ENCODE measurements around the gene FBXW2.

The FBXW2 gene

DNA sequence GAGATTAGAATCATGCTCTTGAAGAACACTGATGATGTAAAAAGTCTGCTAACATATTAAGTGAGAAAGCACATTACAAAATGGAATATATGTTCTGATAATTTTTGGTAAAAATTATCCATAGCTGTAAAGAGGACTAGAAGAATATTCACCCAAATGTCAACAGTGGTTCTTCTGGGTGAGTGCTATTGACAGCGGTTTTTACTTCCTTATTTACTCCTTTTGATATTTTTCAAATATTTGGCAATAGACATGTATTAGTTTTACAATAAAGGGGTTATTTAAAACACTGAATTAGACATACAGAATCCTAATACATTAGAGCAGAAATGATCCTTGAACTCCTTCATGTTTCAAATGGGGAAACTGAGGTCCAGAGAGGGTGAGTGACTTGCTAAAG lies 52.0 kb downstream of the FBXW2 start:
- no peak for DNase-seq

DNA sequence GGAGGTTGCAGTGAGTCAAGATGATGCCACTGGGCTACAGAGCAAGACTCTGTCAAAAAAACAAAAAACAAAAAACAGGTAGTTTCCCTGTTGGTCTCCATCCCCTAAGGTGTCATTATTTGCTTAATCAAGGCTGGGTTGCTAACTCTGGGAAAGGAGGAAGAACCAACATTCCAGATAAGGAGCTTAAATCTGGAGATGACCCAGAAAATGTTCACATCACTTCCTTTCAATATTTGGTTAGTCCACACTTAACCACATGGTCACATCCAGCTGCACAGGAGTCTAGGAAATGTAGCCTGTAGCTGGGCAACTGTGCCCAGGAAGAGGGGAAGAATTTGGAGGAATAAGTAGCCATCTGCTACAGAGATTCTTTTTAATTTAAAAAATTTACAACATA lies 53.1 kb downstream of the FBXW2 start:
- no peak for DNase-seq

DNA sequence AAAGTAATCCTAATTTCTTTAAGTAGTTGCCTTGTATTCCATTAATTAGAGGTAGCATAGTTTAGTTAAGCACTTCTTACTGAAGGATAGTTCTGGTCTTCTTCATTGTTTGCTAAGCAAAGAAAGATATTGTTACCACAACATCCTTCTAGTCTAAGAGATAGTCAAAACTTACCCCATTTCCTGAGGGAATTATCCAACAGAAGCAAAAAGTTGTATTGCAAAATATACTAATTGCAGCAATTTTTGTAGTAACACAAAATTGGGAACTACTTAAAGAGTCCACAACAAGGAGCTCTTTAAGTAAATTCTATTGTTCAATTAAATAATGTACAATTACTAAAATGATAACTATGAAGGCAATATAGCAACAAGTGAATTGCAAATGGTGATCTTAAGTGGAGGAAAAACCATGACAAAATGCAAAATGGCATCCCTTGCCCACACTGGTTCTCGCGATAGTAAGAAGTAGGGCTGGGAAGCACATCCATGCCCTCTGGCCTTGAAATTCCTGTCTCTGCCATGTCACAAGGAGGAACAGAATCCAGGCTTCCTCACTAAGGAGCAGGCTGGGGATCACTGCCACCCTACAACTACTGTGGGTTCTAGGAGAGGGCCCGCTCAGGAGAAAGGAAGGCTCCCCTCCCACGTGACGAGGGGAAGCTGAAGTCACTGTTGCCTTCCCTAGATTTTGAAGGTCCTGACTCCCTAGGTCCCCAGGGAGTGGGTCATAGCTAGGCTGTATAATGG lies 55.6 kb downstream of the FBXW2 start:
- no peak for DNase-seq

DNA sequence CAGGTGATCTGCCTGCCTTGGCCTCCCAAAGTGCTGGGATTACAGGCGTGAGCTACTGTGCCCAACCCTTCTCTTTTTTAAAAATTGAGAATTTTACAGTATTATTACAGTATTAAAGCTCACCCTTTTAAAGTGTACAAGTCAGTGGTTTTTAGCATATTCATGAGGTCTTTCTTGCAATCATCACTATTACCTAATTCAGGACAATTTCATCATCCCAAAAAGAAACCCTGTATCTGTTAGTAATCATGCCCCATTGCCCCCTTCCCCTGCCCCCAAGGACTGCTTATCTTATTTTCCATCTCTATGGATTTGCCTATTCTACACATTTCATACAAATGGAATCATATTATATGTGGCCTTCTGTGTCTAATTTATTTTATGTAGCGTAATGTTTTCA lies 56.3 kb downstream of the FBXW2 start:
- DNase-seq: no peak

DNA sequence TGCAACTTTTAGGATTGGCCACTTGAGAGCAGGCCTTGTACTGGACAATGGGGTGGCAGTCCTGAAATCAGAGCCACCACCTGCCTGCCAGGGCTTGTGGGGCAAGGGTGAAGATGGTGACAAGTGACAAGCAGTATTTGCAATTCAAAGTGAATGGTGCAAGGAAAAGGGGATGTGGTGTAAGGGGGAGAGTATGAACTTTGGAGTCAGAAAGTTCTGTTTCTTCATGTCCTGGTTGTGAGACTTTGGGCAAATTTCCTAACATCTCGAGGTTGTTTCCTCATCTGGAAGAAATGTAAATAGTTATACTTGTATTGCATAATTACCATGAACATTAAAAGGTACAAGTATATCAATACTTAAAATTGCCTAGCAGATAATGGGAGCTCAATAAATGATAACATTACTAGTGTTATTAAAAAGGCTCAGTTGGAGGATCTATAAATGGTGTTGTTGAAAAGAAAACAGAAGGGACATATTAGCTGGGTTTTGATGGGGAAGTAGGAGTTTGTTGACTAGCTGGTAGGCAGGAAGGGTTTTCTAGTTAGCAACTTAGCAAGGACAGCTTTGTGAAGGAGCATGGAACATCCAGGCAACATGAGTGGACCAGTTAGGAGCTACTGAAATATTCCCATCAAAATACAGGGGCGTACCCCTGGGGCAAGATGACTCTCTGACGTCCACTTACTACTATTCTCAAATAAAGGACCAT lies 57.6 kb downstream of the FBXW2 start:
- DNase-seq: no peak

DNA sequence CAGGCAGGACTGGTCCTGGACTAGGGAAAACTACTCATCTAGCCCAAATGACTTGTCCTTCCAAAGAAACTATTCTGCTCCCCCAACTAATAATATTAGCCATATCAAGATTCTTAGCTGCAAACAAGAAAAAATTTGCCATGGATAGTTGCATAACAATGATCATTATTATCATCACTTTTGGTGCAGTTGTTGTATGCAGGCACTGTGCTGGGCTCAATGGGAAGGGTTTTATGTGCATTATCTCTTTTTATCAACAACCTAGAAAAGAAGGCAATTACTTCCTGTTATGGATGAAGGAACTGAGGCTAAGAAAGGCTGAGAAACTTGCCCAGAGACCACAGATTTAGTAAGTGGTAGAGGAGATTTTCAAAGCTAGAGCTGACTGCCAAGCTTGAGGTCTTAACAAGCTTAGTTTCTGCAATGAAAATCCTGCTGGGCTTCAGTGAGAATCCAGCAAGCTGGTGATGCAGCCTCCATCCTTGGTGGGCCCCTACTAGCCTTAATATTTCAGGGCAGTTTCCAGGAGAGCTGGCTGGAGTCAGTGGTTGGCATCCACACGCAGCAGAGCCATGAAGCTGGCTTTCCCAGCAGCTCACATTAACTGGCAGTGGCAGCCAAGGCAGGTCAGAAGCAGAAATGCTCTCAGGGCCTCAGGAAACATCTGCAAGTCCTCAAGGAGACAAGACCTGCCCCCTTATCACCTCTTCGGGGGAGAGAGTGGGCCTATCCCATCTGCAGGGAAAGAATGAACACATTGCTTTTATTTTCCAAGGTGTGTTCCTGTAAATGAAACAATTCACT lies 58.4 kb downstream of the FBXW2 start:
- no peak for DNase-seq

DNA sequence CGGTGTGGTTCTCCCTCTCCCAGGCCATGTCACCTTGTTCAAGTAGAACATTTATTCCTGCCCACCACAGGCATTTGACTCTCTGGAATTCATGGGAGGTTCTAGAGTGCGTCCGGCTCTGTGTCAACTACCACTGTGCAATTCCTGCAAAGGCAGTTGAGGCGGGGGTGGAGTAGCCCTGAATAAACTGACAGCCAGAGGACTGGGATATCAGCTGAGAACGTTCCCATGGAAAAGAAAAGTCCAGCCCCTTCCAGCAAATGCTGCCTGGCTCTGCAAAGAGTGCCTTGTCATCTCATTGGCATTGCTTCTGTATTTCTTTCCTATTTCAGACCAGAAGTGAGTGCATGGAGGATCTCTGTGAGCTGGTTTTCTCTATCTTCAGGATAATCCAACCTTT lies 60.0 kb downstream of the FBXW2 start:
- no peak for DNase-seq

DNA sequence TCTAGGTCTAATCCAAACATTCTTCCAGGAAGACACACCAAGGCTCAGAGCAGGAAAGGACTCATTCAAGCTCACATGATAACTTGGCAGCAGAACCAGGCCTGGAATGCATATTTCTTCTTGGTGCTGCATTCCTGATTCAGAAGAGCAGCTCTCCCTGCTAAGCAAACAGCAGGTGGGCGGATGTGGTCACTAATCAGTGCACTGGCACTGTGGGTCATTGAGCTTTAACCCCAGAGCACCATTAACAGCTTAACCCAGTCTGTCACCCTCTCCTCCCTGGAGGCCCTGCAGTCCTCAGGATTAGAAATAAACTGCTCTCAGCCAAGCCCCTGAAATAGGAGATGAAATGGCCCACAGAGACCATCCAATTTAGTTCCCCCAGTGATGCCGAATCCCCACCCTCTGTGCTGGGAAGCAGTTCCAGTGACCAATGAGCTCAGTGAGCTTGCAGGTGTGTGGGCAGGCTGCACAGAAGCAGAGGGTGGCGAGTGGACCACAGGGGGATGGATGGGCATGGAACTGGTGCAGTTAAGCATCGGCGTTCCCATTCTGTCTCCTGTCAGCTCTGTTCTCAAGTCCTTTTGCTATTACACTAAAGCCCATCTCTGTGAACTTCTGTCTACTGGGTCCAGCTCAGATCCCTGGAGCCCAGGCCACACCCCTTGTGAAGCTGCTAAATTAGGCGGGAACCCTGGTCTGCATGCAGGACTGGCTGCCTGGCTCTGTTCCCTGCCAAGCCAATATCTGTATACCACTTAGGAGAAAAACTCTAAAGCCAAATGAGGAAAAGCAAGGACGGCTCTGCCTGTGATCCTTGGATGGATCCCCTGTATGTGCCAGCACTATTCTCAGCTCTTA lies 62.3 kb downstream of the FBXW2 start:
- no peak for DNase-seq

DNA sequence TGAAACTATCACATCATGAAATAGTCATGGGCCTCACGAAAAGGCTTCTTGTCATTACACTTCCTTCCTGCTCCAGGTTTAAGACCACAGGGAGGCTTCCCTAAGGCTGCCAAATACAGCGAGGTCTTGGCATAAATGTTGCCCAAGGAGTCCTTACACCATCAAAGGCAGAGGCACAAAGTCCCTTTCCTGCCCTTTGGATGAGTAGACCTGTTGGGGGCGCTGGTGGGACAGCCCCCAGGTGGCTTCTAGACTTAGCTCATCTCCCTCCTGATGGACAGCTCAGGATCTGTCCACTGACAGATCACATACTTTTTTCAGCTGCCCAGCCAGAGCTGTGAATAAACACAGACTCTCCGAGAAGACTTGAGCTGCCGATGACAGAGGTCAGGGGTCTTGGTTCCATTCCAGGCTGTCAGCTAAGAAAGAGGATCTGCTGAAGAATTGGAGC lies 63.4 kb downstream of the FBXW2 start:
- DNase-seq: no peak

DNA sequence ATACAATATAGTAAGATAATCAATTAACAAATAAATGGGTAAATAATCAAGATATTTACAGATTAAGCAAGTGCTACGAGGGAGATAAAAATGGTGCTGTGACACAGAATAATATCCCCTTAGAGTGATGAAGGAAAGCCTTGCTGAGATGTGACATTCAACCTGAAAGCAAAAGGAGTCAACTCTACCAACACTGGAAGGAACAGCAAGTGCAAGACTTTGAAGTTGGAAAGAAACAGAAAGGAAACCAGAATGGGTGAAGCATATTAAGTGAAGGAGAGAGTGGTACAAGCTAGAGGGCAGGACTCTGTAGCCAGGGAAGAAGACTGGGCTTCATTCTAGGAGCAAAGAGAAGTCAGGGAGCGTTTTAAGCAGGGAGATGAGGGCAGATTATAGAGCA lies 66.7 kb downstream of the FBXW2 start:
- no peak for DNase-seq

DNA sequence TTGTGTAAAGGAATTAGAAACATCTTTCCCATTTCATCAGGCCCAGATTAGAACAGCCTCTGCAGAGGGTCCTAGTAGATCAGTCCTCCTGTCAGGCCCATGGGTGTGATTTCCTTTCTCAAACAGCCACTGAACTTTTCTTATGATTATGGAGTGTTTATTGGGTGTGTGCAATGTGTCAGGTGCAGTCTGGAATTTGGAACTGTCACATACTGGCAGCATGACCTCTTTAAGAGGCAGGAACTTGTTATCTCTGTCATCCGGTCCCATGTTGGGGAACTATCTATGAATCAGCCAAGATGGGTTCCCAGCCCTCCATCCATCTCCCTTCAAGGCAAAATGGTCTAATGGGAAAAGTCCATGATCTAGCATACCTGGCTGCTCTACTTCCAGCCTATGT lies 67.3 kb downstream of the FBXW2 start:
- DNase-seq: no peak

DNA sequence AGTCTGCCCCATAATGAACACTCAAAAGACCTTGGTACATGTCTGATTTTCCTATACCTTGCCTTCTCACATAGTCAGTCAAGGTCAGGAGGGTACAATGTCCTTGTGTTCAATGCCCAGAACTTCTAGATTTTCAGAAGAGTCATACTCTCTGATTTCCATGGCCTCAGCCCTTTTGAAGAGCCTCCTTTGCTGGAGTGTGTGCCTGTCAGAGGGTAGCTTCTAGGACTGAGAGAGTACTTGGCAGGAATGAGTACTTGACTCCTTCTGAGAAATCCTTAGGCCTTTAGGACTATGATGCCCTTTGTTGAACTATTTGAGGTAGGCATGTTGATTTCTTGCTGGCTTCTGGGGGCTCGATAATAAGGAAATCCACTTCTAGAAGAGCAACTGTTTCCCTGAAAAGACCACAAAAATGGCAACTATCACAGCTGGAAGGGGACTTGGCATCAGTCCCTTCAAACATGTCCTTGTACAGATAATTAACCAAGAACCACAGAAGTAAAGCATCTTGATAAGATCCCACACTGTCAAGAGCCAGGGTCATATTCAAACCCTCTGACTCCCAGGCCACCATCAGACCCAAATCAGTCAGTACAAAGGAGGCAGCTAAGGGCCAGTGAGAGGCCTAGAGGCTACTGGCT lies 68.3 kb downstream of the FBXW2 start:
- no peak for DNase-seq

DNA sequence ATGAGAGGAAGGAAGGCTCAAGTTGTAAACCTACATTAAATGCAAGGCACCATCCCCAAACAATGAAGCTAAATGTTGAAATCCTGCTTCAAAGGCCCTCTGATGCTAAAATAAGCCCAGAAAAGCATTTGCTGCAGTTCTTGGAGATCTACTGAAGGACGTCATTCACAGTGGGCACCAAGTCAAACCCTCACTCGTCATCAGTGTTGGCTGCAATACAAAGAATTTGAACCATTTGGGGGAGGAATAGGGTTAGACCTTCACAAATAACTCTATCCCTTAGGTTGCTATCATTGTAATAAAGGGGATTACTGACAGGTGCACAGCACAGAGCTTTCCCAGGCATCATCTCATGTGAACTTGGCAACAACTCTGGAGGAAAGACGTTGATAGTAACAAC lies 69.7 kb downstream of the FBXW2 start:
- DNase-seq: no peak

DNA sequence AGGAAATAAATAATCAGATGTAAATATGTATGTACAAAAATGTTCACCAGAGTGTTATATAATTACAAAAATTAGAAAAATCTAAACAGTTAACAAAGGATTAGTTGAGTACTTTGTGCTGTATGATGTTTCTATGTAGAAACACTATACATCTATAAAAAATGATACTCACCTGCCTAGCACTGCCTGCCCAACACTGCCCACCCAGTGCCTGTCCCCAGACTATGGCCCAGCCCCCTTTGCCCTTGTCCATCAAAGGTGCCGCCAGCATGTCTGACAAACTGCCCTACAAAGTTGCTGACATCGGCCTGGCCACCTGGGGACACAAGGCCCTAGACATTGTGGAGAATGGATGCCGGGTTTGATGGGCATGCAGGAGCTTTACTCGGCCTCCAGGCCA lies 72.8 kb downstream of the FBXW2 start:
- DNase-seq: no peak

DNA sequence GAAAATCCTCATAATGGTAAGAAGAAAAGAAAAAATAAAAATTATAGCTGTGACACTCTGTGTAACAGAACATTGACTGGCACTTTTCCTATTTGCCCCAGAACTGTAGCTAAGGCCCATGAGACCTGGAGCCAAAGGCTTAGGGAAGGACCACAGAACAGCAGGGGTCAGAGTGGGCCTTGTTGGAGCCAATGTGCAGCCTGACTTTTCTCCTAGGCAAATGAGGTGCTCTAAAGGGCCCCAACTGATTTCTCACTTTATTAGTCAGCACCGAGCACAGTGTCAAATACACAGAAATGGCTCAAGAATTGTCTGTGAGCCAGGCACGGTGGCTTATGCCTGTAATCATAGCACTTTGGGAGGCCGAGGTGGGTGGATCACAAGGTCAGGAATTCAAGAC lies 74.9 kb downstream of the FBXW2 start:
- DNase-seq: no peak

DNA sequence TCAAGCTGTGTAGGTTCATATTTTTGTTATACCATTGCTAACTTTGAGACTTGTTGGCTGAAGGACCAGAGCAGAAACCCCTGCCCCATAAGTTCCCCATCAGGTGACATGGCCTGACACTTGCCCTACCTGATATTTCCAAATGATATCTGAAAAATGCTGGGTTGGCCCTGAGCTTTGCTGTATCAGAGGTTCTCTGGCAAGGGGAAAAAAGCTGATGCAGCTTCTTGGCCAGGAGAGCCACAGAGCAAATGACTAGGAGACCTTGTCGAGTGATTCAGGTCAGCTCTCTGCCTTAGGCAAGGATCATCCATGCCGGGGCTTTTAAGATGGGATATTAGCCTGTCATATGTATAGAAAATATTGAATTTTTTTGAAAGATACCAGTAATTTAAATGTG lies 76.0 kb downstream of the FBXW2 start:
- no peak for DNase-seq

DNA sequence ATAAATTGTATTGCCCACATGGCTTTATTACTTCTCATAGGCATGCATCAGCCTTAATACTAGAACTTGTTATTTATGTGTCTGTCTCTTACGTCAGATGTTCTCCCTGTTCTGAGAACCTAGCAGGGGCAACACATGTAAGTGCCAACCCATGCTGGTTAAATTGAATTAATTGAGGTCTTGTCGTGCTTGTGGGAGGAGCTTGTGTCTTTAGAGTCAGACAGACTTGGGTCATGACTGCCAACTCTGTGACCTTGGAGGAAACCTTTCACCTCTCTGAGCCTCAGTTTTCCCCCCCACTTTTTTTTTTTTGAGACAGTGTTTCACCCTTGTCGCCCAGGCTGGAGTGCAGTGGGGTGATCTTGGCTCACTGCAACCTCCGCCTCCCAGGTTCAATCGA lies 76.7 kb downstream of the FBXW2 start:
- DNase-seq: no peak

DNA sequence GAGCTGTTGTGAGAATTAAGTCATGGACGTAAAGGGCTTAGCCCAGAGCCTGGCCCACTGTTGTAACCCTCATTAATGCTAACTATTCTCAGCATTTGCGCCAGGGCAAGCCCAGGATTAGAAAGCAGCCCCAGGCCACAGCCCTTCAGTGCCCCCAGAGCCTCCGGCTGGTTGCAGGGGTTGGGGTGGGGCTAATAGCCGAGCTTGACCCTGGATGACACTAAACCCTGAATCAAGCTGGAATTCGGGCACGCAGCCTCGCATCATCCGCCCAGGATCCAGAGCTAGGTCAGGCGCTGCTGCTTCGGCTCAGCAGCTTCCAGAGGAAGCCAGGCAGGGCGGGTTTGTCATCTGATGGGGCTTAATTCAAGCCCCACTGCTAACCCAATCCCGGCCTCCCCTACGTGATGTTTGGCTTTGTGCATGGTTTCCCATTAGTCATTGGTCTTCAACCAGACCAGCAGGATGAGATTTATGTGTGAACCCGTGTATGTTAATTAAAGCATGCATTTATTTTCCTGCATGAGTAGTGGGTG lies 77.8 kb downstream of the FBXW2 start:
- DNase-seq: no peak

DNA sequence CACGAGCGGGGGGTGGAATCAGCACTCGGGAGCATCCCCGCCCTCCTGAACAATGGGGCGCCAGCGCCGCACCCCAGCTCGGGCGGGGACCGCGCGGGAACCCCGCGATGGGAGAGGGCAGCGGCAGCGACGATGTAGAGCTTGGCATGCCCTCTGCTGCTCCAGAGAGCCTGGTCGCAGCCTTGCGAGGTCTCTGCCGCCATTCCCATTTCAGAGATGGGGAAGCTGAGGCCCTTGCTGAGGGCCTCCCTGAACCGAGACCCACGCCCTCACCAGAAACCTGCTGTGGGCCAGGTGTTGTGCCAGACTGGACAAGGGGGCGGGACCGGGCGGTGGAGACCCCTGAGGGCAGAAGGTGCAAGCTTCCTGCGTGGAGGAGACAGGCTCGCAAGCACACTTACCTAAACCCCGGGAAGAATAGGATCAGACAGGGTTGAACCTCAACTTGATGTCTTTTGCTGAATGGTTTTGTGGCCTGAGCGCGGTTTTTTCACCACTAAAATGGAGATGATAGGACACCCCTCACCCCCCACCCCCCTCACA lies 78.3 kb downstream of the FBXW2 start:
- DNase-seq: no peak

DNA sequence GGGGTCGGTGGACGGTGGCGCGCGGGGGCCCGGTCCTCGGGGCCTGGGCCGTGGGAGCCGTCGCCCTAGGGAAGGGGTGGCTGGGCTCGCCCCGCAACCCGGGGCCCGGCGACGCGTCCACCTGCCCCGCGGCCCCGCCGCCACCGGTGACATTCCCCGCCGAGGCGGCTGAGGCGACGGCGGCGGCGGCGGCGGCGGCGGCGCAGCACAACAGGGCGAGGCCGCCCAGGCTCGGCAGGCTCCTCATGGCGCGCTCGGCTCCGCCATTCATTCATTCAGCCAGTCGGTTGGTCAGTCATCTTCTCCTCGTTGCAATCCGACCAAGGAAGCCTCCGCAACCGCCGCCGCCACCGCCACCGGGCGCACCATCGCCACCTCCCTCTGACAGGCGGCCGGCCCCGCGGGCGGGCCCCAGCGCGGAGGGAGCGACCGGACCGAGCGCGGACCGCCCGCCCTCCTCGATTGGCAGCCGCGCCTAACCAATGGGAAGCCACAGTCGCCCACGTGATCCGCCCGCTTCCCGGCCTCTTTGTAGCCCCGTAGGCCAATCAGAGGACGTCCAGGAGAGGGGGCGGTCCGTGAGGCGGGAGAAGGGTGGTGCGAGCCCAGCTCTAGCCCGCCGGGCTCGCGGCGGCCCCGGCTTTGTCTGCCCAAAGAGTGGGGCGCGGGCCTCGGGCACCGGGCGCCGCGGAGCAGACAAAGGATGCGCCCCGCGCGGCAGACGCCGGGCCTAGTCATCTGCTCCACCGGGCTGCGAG lies 78.9 kb downstream of the FBXW2 start, which contains the start of gene MEGF9:
Gene MEGF9 (minus strand): TSS at position 383 of the 758 bp plus-strand sequence. CDS start 112 bp downstream, at position 271.
- peak; percentile 82 for DNase-seq
